ENCODE data around the gene FBXL19. TPM values are rescaled to one million over a fixed set of nuclear protein-coding genes. Genes with fewer than 3 reads are reported as not detected.

FBXL19 gene
- total RNA-seq, 1 experiment from 2014 or later = 84.3 TPM

- TF ChIP-seq ATF6 (CRISPR knock-in tag; IDR thresholded peaks at IDR 0.05) (no peak), ZSCAN18 (CRISPR knock-in tag; IDR thresholded peaks at IDR 0.05) (no peak)
Measured at GRCh38 chr16:30903596-30903995, 19.8 kb upstream of the FBXL19 start (continued).

GRCh38 chr16:30904114-30904780 lies 19.1 kb upstream of the FBXL19 start:
- DNase-seq (ENCODE audit: low spot score) (no peak), ATAC-seq (no peak)
- Mint-ChIP-seq H3K4me3 (no peak overlapping the region), H3K4me1 (peaks cover 9% of the 10 kb centered on the region), H3K27me3 (ENCODE audit: low read depth) (peaks cover 20% of the 10 kb centered on the region), H3K36me3 (no peaks in the 10 kb centered on the region), H3K27ac (no peak overlapping the region), H3K9me3 (peaks cover 3% of the 10 kb centered on the region; the same call in 1 of the 2 replicates)
- CTCF ChIA-PET = interaction anchor here (5.1 kb wide), 1 partner anchor 59 kb away, joined by 95 read pairs; no protein-coding TSS in a partner anchor
- TF ChIP-seq NFYB (CRISPR knock-in tag; conservative IDR thresholded peaks at IDR 0.05; ENCODE audit: low read depth) (no peak), SMAD4 (CRISPR knock-in tag; IDR thresholded peaks at IDR 0.05) (no peak), ZNF138 (CRISPR knock-in tag; conservative IDR thresholded peaks at IDR 0.05) (no peak), ZNF532 (CRISPR knock-in tag; IDR thresholded peaks at IDR 0.05; ENCODE audit: borderline replicate concordance) (no peak), FOXJ3 (CRISPR knock-in tag; IDR thresholded peaks at IDR 0.05; ENCODE audit: borderline replicate concordance) (no peak), NFATC4 (CRISPR knock-in tag; IDR thresholded peaks at IDR 0.05) (no peak), HMGA2 (CRISPR knock-in tag; IDR thresholded peaks at IDR 0.05) (no peak), NR1H2 (CRISPR knock-in tag; IDR thresholded peaks at IDR 0.05) (no peak), JUN (CRISPR knock-in tag; IDR thresholded peaks at IDR 0.05) (no peak), ZNF423 (CRISPR knock-in tag; IDR thresholded peaks at IDR 0.05) (no peak), HMGXB4 (CRISPR knock-in tag; IDR thresholded peaks at IDR 0.05) (no peak), SMAD3 (CRISPR knock-in tag; IDR thresholded peaks at IDR 0.05; ENCODE audit: borderline replicate concordance) (no peak), JAZF1 (CRISPR knock-in tag; IDR thresholded peaks at IDR 0.05) (no peak)
- POLR2A ChIA-PET = no interaction called here

Data from WTC11 (cell line).